Esophagus muscularis mucosa (tissue), 3 donors: ENCODE results near the gene CENPX.

Experiments
- POLR2A ChIP-seq: fragments of 450-650 bp; IDR thresholded peaks from one replicate; pipeline ENCODE4 v1.6.1; 2017; ENCODE audit warnings: antibody characterized with exemption, moderate library complexity, mild to moderate bottlenecking, low read depth
- TF ChIP-seq, protein P1 (sequence below), 3 experiments: fragments of 200-600 bp in 2 of 3; fragments of 450-650 bp in 1 of 3; sonication (generic) in 2 of 3; IDR thresholded peaks; one replicate each; pipeline ENCODE4 v1.5.1; 2017 to 2019; ENCODE audit warnings: antibody characterized with exemption in 3 of 3, mild to moderate bottlenecking in 2 of 3, moderate library complexity in 1 of 3

DNA sequence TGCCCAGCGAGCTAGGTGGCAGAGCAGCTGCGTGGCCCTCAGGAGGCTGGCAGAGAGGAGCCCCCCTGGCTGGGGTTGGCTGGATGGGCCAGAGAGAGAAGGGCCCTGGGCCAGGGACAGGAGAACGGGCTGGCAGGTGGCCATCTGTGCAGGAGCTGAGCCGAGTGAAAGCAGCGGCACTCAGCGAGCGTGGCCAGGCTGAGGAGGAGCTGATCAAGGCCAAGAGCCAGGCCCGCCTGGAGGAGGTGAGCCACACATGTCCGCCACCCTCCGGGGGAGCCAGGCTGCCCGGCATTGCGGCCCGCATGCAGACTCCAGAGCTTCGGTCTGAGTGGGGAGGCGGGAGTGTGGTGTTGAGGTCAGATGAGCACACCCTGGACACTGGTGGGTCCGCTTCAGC, 6.7 kb upstream of the CENPX start:
- no peak for TF ChIP-seq POLR2A
- TF ChIP-seq, protein P1, sequence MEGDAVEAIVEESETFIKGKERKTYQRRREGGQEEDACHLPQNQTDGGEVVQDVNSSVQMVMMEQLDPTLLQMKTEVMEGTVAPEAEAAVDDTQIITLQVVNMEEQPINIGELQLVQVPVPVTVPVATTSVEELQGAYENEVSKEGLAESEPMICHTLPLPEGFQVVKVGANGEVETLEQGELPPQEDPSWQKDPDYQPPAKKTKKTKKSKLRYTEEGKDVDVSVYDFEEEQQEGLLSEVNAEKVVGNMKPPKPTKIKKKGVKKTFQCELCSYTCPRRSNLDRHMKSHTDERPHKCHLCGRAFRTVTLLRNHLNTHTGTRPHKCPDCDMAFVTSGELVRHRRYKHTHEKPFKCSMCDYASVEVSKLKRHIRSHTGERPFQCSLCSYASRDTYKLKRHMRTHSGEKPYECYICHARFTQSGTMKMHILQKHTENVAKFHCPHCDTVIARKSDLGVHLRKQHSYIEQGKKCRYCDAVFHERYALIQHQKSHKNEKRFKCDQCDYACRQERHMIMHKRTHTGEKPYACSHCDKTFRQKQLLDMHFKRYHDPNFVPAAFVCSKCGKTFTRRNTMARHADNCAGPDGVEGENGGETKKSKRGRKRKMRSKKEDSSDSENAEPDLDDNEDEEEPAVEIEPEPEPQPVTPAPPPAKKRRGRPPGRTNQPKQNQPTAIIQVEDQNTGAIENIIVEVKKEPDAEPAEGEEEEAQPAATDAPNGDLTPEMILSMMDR (IDR thresholded peaks at IDR 0.05), result no peak
